ENCODE measurements around the gene TTC24.
"Not testable (repeated sequence)": the region's sequence is repeated elsewhere in the genome, so short reads cannot be mapped to it uniquely, and the experiment has no call there.

The TTC24 gene

DNA sequence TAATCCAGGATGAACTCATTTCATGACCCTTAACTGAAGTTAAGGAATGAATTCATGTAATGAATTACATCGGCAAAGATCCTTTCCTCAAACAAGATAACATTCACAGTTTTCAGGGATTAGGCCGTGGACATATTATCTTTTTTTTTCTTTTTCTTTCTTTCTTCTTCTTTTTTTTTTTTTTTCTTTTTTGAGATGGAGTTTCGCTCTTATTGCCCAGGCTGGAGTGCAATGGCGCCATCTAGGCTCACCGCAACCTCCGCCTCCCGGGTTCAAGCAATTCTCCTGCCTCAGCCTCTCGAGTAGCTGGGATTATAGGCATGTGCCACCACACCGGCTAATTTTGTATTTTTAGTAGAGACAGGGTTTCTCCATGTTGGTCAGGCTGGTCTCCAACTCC lies 51.6 kb downstream of the TTC24 start:
- in situ Hi-C loops (cut with HindIII; ENCODE audit: low sequenced_read_pairs): not testable (repeated sequence)

GRCh38 chr1:156632355-156632754 lies 52.8 kb downstream of the TTC24 start:
- in situ Hi-C loops (cut with HindIII; ENCODE audit: low sequenced_read_pairs): no loop called here
